DOHH2 (cell line): ENCODE data around the gene ZNF365.

Experiments
- H3F3A ChIP-seq: fragments of 200-600 bp; sonication (generic), shearing (Covaris generic); 2 replicates; pipeline ENCODE4 v1.6.0; 2016; ENCODE audit warnings: antibody characterized with exemption, mild to moderate bottlenecking; ENCODE audit not compliant: control insufficient read depth, insufficient read depth
- H3K27ac ChIP-seq: fragments of 200-600 bp; sonication (generic); 2 replicates; pipeline ENCODE4 v1.5.1; 2014; ENCODE audit warnings: low read depth, mild to moderate bottlenecking, low read length, moderate library complexity
- H3K27me3 ChIP-seq: fragments of 200-600 bp; sonication (generic); 2 replicates; pipeline ENCODE4 v1.6.1; 2014; ENCODE audit warnings: mild to moderate bottlenecking, low read length, mixed read lengths; ENCODE audit not compliant: control insufficient read depth
- H3K36me3 ChIP-seq: fragments of 200-600 bp; sonication (generic); 2 replicates; pipeline ENCODE4 v1.6.1; 2014; ENCODE audit warnings: mild to moderate bottlenecking, low read length, moderate library complexity, mixed read lengths; ENCODE audit not compliant: control insufficient read depth
- H3K4me1 ChIP-seq: fragments of 200-600 bp; sonication (generic); 2 replicates; pipeline ENCODE4 v1.6.1; 2014; ENCODE audit warnings: mild to moderate bottlenecking, low read length, mixed read lengths; ENCODE audit not compliant: control insufficient read depth
- H3K4me2 ChIP-seq: fragments of 200-600 bp; sonication (generic); 2 replicates; pipeline ENCODE4 v1.6.0; 2014; ENCODE audit warnings: mild to moderate bottlenecking, low read length, moderate library complexity
- H3K4me3 ChIP-seq: fragments of 200-600 bp; sonication (generic); 2 replicates; pipeline ENCODE4 v1.5.1; 2014; ENCODE audit warnings: mild to moderate bottlenecking, low read length, mixed read lengths
- H3K79me2 ChIP-seq: fragments of 200-600 bp; sonication (generic); 2 replicates; pipeline ENCODE4 v1.6.1; 2014; ENCODE audit warnings: mild to moderate bottlenecking, low read length, mixed read lengths; ENCODE audit not compliant: control insufficient read depth
- H3K9me2 ChIP-seq: fragments of 200-600 bp; sonication (generic); replicated peaks from 2 replicates; pipeline ENCODE4 v1.6.1; 2014; ENCODE audit warnings: mild to moderate bottlenecking, low read length, mixed read lengths; ENCODE audit not compliant: control insufficient read depth
- H3K9me3 ChIP-seq: fragments of 200-600 bp; sonication (generic); 2 replicates; pipeline ENCODE4 v1.6.1; 2014; ENCODE audit warnings: antibody characterized with exemption, low read length, mixed read lengths; ENCODE audit not compliant: control insufficient read depth, insufficient read depth
- H4K20me1 ChIP-seq: fragments of 200-600 bp; sonication (generic); 2 replicates; pipeline ENCODE4 v1.6.0; 2014; ENCODE audit warnings: low read depth, mild to moderate bottlenecking, antibody characterized with exemption, low read length, moderate library complexity; ENCODE audit not compliant: control insufficient read depth, insufficient read depth
- CTCF ChIP-seq: fragments of 200-600 bp; sonication (generic); IDR thresholded peaks from one replicate; pipeline ENCODE4 v1.5.1; 2014; ENCODE audit warnings: antibody characterized with exemption, mild to moderate bottlenecking, low read depth, low read length; ENCODE audit not compliant: poor library complexity, severe bottlenecking
- EZH2phosphoT487 ChIP-seq: fragments of 200-600 bp; sonication (generic); IDR thresholded peaks from 2 replicates; pipeline ENCODE4 v1.6.1; 2017; ENCODE audit warnings: borderline replicate concordance, mild to moderate bottlenecking, antibody characterized with exemption, low read length, moderate library complexity, mixed read lengths

Gene ZNF365

GRCh38 chr10:62333988-62334682, 40.0 kb upstream of the ZNF365 start:
- Histone ChIP-seq H3F3A (no peaks in the 10 kb centered on the region), H3K79me2 (no peaks in the 10 kb centered on the region), H3K36me3 (no peaks in the 10 kb centered on the region), H3K9me2 (no peaks in the 10 kb centered on the region), H3K27ac (peak overlapping the region; percentile 10; the same call in 1 of the 2 replicates), H3K4me2 (no peak overlapping the region), H3K9me3 (peaks cover 3% of the 10 kb centered on the region; the same call in 1 of the 2 replicates), H4K20me1 (no peaks in the 10 kb centered on the region), H3K27me3 (no peaks in the 10 kb centered on the region), H3K4me3 (no peak overlapping the region), H3K4me1 (peaks cover 27% of the 10 kb centered on the region)
- TF ChIP-seq CTCF (no peak), EZH2phosphoT487 (no peak)

DNA sequence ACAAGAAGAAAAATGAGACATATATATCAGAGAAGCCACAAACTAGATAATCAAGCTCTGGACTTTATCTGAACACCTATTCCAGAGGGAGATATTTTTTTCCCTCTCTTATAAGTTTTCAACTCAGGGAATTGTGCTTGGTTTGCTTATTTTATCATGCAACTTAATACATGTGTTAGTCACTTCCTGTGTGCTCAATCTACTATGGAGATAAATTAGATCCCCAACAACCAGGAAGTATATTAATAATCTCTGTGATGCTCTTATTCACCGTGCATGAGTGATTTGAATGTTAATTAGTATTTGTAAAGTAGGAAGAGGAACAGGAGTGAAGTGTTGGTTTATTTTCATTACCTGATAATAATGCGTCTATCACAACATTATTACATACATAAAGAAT, 38.8 kb upstream of the ZNF365 start:
- H3K79me2 ChIP-seq: no peaks in the 10 kb centered on the region
- H3K27me3 ChIP-seq: no peaks in the 10 kb centered on the region
- no peaks in the 10 kb centered on the region for H3K9me2 ChIP-seq
- peak overlapping the region; percentile 42 for H3K4me2 ChIP-seq
- no peaks in the 10 kb centered on the region for H3K36me3 ChIP-seq
- peak overlapping the region; percentile 38 for H3K27ac ChIP-seq
- no peak for TF ChIP-seq EZH2phosphoT487
- TF ChIP-seq CTCF: no peak
- peaks cover 27% of the 10 kb centered on the region for H3K4me1 ChIP-seq
- H3K9me3 ChIP-seq: peaks cover 7% of the 10 kb centered on the region; the same call in 1 of the 2 replicates
- H3F3A ChIP-seq: no peaks in the 10 kb centered on the region
- no peaks in the 10 kb centered on the region for H4K20me1 ChIP-seq
- H3K4me3 ChIP-seq: peak overlapping the region; percentile 50

DNA sequence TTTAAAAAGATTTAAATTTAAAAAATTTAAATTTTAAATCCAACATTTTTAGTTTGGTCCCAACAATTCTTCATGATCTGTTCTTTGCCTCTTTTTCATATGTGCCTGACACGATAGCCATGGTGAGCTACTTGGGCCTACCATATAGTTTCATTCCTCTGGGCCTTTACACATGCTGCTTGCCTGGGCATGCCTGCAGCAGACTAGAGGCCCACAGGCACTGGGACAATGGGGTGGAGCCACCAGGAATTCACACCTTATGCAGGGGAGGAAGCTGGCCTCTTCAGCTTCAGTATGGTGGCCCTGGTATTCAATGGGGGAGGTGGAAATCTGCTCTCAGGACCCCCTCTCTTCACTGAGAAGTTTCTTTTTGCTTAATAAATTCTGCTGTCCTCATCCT, 37.8 kb upstream of the ZNF365 start:
- Histone ChIP-seq H3K79me2 (no peaks in the 10 kb centered on the region), H3K4me1 (peaks cover 27% of the 10 kb centered on the region), H3K4me3 (no peak overlapping the region), H3K36me3 (no peaks in the 10 kb centered on the region), H3K27ac (no peak overlapping the region), H3F3A (no peaks in the 10 kb centered on the region), H3K4me2 (no peak overlapping the region), H4K20me1 (no peaks in the 10 kb centered on the region), H3K9me2 (no peaks in the 10 kb centered on the region), H3K9me3 (peaks cover 8% of the 10 kb centered on the region; the same call in 1 of the 2 replicates), H3K27me3 (no peaks in the 10 kb centered on the region)
- TF ChIP-seq CTCF: no peak
- no peak for TF ChIP-seq EZH2phosphoT487
